HG03432 (cell line): Measurements from ENCODE around the gene CNTF.

Source experiments
- ATAC-seq: cut with Tn5 transposase; IDR thresholded peaks from one replicate; pipeline ENCODE4 v1.9.1; 2021; ENCODE audit warnings: mild to moderate bottlenecking, moderate library complexity; ENCODE audit not compliant: unreplicated experiment

Gene CNTF

GRCh38 chr11:58641803-58642581, 19.5 kb downstream of the CNTF start:
- no peak for ATAC-seq

GRCh38 chr11:58645854-58646253, 23.4 kb downstream of the CNTF start:
- ATAC-seq, result no peak

GRCh38 chr11:58647141-58647699, 24.8 kb downstream of the CNTF start:
- ATAC-seq, result peak; percentile 90

GRCh38 chr11:58647866-58648265, 25.4 kb downstream of the CNTF start:
- no peak for ATAC-seq

- ATAC-seq, result no peak
These were observed 27.2 kb downstream of the CNTF start for GRCh38 chr11:58649623-58650022.

- ATAC-seq, result no peak
These were observed 28.0 kb downstream of the CNTF start for GRCh38 chr11:58650496-58650895.

GRCh38 chr11:58652726-58653280, 30.3 kb downstream of the CNTF start:
- no peak for ATAC-seq

- ATAC-seq, result peak; percentile 93
These were observed 31.8 kb downstream of the CNTF start for GRCh38 chr11:58654079-58654907.

GRCh38 chr11:58654908-58655296, 32.4 kb downstream of the CNTF start:
- peak; percentile 55 for ATAC-seq

GRCh38 chr11:58656348-58656747, 33.9 kb downstream of the CNTF start:
- ATAC-seq, result no peak

GRCh38 chr11:58658623-58659022, 36.2 kb downstream of the CNTF start:
- no peak for ATAC-seq

- ATAC-seq, result no peak
These were observed 36.9 kb downstream of the CNTF start for GRCh38 chr11:58659404-58659803.

- ATAC-seq, result no peak
These were observed 37.6 kb downstream of the CNTF start for GRCh38 chr11:58659910-58660570.

GRCh38 chr11:58671983-58672633, 49.6 kb downstream of the CNTF start:
- ATAC-seq, result no peak

GRCh38 chr11:58674609-58675008, 52.1 kb downstream of the CNTF start:
- ATAC-seq, result no peak
